Measurements from ENCODE around the gene TRANK1.

DNA sequence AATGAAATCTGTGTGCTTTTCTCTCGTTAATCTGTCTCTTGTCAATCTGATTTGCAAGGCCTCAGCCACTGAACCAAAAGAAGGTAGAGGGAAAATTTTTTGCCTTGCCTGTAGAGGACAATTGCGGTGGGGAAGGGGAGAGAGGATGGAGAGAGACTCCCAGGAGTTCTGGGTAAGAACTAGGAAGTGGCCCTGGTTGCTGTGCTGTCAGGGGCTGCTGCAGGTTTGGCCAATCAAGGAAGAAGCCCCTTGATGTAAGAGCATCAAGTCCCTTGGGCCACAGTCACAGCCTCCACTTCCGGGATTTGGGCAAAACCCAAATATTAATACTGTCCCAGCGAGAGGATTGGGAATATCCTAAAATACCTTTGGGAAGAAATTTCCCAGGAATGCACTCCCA lies 43.3 kb downstream of the TRANK1 start:
- TF ChIP-seq CREB5 (CRISPR knock-in tag; IDR thresholded peaks at IDR 0.05; ENCODE audit: low read depth) (no peak), PPARA (CRISPR knock-in tag; IDR thresholded peaks at IDR 0.05; ENCODE audit: borderline replicate concordance) (no peak), ARNTL (CRISPR knock-in tag; IDR thresholded peaks at IDR 0.05; ENCODE audit: borderline replicate concordance, low read depth) (no peak)
- TF ChIP-seq, protein P1, sequence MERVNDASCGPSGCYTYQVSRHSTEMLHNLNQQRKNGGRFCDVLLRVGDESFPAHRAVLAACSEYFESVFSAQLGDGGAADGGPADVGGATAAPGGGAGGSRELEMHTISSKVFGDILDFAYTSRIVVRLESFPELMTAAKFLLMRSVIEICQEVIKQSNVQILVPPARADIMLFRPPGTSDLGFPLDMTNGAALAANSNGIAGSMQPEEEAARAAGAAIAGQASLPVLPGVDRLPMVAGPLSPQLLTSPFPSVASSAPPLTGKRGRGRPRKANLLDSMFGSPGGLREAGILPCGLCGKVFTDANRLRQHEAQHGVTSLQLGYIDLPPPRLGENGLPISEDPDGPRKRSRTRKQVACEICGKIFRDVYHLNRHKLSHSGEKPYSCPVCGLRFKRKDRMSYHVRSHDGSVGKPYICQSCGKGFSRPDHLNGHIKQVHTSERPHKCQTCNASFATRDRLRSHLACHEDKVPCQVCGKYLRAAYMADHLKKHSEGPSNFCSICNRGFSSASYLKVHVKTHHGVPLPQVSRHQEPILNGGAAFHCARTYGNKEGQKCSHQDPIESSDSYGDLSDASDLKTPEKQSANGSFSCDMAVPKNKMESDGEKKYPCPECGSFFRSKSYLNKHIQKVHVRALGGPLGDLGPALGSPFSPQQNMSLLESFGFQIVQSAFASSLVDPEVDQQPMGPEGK (CRISPR knock-in tag; IDR thresholded peaks at IDR 0.05; ENCODE audit: borderline replicate concordance): no peak

All from SK-N-SH treated with all-trans-retinoic acid at 6 μM for 48 hours (cell line).